GM12872 (cell line): ENCODE measurements around the gene LDLR.

Experiments
- TF ChIP-seq, protein P1 (sequence below): IDR thresholded peaks from 3 replicates; pipeline ENCODE4 v1.5.1; 2011; ENCODE audit warnings: low read depth, mild to moderate bottlenecking, low read length, moderate library complexity; ENCODE audit not compliant: insufficient read depth

The LDLR gene

DNA sequence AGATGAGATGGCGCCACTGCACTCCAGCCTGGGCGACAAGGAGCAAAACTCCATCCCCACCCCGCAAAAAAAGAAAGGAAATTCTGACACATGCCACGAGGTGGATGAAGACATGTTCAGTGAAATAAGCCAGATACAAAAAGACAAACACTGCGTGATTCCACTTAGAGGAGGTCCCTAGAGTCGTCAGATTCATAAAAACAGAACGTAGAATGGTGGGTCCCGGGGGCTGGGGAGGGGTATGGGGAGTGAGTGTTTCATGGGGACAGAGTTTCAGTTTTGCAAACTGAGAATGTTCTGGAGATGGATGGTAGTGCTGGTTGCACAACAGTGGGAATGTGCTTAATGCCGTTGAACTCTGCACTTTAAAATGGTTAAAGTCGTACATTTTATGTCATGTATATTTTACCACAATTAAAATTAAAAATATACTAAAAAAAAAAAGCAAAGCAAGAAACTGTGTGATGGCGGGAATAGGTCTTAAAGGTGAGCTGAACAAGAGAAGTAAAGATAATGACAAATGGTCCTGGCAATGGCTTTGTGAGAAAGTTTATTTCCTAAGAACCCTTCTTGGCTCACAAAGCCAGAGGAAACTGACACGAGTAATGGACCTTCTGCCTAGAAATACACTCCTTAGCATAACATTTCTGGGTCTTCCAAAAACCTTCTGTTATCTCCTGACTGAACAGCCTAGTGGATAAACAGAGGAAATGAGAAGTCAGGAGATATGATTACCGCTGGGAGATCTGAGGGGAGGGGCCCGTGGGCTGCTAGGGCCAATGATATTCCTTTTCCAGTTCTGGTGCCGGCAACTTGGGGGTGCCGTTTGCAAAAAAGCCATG lies 70.6 kb downstream of the LDLR start:
- TF ChIP-seq, protein P1, sequence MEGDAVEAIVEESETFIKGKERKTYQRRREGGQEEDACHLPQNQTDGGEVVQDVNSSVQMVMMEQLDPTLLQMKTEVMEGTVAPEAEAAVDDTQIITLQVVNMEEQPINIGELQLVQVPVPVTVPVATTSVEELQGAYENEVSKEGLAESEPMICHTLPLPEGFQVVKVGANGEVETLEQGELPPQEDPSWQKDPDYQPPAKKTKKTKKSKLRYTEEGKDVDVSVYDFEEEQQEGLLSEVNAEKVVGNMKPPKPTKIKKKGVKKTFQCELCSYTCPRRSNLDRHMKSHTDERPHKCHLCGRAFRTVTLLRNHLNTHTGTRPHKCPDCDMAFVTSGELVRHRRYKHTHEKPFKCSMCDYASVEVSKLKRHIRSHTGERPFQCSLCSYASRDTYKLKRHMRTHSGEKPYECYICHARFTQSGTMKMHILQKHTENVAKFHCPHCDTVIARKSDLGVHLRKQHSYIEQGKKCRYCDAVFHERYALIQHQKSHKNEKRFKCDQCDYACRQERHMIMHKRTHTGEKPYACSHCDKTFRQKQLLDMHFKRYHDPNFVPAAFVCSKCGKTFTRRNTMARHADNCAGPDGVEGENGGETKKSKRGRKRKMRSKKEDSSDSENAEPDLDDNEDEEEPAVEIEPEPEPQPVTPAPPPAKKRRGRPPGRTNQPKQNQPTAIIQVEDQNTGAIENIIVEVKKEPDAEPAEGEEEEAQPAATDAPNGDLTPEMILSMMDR = no peak

DNA sequence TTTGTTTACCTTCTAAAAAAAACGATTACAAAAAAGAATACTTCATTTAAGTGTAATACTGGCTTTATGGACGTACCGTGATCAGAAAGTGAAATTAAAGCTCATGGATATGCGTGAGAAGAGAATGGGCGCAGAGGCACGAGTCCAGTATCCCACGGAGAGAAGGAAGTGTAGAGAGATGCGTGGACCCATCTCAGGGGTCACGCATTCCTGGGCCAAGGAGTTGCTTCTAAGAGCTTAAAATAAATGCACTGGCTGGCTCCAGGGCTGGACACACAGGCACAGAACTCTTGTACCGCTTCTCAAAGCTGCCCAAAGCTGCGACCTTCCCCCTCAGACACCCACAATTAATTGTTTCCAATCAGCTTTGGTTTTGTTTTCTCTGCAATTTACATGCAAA lies 75.0 kb downstream of the LDLR start:
- TF ChIP-seq, protein P1 = no peak

DNA sequence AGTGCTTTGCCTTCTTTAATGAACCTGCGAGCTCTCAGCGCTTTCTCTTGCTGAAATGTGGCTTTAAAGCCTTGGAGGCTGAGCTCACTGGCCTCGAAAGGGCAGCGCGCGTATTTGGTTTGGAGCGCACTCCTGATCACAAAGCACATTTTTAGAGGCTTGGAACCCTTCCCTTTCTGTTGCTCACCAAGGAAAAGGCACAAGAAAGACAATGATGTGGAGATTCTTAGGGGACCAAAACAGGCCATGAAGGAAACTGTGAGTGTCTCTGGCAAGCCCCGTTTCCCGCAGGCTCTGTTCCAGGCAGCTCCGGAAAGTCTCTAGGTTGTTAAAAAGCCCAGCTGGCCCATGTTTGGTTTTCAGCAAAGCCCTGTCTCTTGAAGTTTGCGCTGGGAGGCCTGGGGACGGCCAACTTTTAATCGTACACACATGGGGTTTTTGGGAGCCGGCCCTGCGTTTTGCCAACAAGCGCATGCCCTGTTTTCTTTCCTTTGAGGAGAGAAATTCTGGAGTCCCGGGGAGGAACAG lies 75.7 kb downstream of the LDLR start:
- TF ChIP-seq, protein P1 = no peak

DNA sequence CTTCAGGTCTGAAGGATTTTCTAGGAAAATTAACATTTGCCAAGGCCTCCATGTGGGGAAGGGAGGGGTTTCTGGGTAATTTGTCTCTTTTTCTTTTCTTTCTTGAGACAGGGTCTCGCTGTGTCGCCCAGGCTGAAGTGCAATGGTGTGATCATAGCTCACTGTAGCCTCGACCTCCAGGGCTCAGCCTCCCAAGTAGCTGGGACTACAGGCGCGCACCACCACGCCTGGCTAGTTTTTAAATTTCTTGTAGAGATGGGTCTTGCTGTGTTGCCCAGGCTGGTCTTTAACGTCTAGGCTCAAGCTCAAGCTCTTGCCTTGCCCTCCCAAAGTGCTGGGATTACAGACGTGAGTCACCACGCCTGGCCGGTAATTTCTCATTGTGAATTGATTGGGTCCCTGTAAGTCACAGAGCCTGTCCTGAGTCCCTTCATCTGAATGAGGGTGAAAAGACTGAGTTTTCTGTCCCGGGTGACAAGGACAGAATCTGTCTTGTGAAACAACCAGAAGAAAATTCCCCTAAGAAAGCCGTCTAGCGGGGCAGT lies 76.3 kb downstream of the LDLR start:
- TF ChIP-seq, protein P1 = no peak

DNA sequence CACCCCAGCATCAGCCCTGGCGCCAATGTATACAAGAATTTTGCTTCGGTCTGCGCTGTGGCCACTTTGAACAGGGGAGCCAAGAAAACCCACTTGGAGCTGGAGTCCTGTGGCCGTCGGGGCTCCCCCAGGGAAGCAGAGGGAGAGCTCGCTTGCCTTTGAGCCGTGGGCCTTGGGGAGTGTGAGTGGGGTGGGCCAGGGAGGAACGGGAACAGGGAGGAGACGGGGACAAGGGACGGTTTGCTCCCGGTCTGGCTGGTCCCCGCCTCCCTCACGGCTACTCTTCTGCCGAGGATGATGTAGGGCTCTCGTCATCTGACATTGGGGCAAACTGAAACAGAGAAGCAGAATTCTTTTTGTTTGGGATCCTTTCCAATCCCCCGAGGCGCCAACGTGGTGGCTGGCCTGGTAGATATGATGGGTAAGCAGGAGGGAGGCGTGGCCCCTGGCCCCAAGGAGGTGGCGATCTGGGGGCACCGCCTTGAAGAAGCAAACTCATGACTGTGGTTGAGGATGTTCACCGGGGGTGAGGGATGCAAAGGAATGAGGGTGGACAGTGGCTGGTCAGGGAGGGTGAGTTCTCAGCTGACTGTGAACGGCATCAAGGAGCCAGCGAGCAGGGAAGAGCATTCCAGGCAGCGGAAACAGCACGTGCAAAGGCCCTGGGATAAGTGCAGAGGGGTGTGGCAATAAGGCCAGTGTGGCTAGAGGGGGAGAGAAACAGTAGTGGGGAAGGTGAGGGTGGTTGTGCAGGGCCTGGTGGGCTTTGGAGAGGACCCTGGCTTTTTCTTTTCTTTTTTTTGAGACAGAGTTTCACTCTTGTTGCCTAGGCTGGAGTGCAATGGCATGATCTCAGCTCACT lies 77.2 kb downstream of the LDLR start:
- TF ChIP-seq, protein P1 = no peak

DNA sequence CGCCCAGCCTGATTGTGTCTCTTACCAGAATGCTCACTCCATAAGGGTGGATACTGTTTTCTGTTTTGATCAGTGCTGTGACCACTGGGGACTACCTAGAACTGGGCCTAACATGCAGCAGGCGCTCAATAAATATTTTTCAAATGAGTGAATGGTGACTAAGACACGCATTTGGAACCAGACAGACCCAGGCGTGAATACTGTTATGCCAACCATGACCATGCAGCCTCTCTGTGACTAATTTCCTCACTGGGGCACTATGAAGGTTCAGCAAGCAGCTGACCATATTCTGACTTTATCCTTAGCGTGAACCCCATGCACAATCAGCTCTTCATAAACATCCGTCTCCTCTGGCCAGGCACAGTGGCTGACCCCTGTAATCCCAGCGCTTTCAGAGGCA lies 79.3 kb downstream of the LDLR start:
- TF ChIP-seq, protein P1 = no peak

DNA sequence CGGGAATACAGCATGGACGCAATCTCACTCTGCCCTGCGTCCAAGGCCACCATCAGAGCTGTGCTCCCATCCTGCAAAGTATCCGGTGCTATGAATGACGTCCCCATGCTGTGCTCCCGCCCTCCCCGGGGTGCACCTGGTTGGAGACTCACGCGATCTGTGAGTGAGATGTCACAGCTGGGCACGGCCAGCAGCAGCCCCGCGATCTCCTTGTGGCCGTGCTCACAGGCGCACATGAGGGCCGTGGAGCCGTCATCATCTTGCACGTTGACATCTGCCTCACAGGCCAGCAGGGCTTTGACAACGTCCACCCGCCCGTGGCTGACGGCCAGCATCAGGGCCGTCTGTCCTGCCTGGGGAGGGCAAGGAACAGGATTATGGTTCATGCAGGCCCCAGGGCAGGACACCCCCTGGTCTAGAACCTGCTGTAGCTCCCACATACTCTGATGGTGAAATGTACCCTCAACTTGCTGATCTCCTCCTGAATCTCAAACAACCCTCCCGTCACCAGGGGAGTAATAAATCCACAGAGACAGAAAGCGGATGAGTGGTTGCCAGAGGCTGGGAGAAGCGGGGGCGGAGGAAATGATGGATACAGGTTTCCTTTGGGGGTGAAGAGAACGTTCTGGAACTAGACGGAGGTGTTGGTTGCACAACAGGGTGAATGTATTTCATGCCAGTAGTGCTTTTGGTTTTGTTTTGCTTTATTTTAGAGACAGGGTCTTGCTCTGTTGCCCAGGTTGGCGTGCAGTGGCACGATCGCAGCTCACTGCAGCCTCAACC lies 80.8 kb downstream of the LDLR start:
- TF ChIP-seq, protein P1 = no peak
